Esophagus squamous epithelium (tissue), 4 donors: Measurements from ENCODE around the gene WNT9B.
"Not testable (repeated sequence)": the region's sequence is repeated elsewhere in the genome, so short reads cannot be mapped to it uniquely, and the experiment has no call there.

Experiments
- POLR2A ChIP-seq, 4 donors: fragments of 450-650 bp; IDR thresholded peaks; one replicate each; pipeline ENCODE4 v1.6.1; 2017; ENCODE audit warnings: antibody characterized with exemption in 4 of 4, mild to moderate bottlenecking in 4 of 4, moderate library complexity in 3 of 4
- TF ChIP-seq, protein P1 (sequence below), 6 experiments: fragments of 450-650 bp in 4 of 6; fragments of 200-600 bp in 2 of 6; sonication (generic) in 2 of 6; IDR thresholded peaks; one replicate each; pipeline ENCODE4 v1.5.1; 2016 to 2019; ENCODE audit warnings: antibody characterized with exemption in 6 of 6, mild to moderate bottlenecking in 4 of 6, moderate library complexity in 4 of 6

DNA sequence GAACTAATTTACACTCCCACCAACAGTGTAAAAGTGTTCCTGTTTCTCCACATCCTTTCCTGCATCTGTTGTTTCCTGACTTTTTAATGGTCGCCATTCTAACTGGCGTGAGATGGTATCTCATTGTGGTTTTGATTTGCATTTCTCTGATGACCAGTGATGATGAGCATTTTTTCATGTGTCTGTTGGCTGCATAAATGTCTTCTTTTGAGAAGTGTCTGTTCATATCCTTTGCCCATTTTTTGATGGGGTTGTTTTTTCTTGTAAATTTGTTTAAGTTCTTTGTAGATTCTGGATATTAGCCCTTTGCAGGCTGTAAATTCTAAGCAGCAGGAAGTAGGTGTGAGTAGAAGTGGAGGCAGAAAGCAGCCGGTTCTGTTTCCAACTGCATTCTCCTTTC lies 10.8 kb upstream of the WNT9B start:
- TF ChIP-seq, protein P1, sequence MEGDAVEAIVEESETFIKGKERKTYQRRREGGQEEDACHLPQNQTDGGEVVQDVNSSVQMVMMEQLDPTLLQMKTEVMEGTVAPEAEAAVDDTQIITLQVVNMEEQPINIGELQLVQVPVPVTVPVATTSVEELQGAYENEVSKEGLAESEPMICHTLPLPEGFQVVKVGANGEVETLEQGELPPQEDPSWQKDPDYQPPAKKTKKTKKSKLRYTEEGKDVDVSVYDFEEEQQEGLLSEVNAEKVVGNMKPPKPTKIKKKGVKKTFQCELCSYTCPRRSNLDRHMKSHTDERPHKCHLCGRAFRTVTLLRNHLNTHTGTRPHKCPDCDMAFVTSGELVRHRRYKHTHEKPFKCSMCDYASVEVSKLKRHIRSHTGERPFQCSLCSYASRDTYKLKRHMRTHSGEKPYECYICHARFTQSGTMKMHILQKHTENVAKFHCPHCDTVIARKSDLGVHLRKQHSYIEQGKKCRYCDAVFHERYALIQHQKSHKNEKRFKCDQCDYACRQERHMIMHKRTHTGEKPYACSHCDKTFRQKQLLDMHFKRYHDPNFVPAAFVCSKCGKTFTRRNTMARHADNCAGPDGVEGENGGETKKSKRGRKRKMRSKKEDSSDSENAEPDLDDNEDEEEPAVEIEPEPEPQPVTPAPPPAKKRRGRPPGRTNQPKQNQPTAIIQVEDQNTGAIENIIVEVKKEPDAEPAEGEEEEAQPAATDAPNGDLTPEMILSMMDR (IDR thresholded peaks at IDR 0.05): not testable (repeated sequence)
- not testable (repeated sequence) for TF ChIP-seq POLR2A (IDR thresholded peaks at IDR 0.05)
